Choroid plexus epithelial cell (primary cell): ENCODE measurements around the gene F10.

Experiments
- DNase-seq: peaks from one replicate; pipeline ENCODE4 v3.0.0-alpha.2; 2010; ENCODE audit warnings: low read depth
- H3K4me3 ChIP-seq: 2 replicates; pipeline ENCODE4 v1.5.1; 2011; ENCODE audit warnings: low read depth, mild to moderate bottlenecking, control low read depth, low read length, moderate library complexity
- TF ChIP-seq, protein P1 (sequence below): conservative IDR thresholded peaks from 2 replicates; pipeline ENCODE4 v1.5.1; 2011; ENCODE audit warnings: low read depth, mild to moderate bottlenecking, control low read depth, inconsistent platforms, low read length, moderate library complexity

F10 gene

DNA sequence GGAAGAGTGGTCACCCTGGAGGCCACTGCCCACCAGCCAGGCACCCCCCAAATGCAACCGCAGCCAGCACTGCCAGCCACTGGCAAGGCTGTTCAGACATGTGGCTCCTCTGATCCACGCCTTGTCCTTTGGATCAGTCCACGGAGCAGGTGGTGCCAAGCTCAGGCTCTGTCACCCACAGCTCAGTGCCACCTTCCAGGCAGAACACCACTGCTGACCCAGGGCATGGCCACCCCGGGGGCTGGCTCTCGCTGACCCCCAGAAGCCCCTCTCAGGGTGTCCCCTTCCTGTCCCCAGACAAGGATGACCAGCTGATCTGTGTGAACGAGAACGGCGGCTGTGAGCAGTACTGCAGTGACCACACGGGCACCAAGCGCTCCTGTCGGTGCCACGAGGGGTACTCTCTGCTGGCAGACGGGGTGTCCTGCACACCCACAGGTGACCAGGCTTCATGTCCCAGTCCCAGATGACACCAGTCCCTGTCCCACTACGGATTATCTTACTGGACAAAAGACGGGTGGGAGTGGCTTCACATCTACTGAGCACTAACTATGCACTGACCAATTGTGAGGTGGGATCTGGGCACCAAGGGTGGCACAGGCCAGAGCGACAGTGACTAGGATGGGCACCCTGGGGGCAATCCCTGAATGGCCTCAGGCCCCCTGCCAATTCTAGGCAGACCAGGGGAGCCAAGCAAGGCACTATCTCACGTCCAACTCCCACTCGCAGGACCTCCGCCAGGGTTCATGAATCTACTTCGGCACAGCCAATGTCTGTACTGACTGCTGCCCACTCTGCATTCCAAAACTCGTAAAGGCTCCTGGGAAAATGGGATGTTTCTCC, 7.0 kb upstream of the F10 start:
- TF ChIP-seq, protein P1, sequence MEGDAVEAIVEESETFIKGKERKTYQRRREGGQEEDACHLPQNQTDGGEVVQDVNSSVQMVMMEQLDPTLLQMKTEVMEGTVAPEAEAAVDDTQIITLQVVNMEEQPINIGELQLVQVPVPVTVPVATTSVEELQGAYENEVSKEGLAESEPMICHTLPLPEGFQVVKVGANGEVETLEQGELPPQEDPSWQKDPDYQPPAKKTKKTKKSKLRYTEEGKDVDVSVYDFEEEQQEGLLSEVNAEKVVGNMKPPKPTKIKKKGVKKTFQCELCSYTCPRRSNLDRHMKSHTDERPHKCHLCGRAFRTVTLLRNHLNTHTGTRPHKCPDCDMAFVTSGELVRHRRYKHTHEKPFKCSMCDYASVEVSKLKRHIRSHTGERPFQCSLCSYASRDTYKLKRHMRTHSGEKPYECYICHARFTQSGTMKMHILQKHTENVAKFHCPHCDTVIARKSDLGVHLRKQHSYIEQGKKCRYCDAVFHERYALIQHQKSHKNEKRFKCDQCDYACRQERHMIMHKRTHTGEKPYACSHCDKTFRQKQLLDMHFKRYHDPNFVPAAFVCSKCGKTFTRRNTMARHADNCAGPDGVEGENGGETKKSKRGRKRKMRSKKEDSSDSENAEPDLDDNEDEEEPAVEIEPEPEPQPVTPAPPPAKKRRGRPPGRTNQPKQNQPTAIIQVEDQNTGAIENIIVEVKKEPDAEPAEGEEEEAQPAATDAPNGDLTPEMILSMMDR: no peak
- no peak for DNase-seq
- H3K4me3 ChIP-seq: no peak overlapping the region

DNA sequence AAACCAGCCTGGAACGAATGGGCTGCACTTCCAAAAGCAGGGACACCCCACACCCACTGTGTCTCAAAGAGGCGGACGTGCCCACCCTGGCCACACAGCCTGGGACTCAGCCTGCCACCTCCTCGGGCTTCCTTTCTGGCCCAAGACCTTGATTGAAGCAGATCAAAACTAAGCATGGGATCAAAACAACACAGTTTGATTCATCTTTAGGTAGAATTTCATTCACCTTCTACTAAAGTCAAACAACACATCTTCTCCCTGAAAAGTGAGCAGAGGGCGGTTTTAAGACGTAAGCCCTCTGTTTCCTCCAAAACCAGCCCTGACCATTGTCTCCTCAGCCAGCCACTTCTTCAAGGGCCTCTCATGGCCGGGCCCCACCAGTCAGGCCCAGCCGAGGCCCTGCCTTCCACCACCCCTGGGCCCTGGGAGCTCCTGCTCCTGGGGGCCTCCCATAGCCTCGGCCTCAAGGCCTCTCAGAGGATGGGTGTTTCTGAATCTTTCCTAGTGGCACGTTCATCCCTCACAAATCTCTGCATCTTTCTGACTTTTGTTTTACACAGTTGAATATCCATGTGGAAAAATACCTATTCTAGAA, 6.3 kb upstream of the F10 start:
- DNase-seq: no peak

DNA sequence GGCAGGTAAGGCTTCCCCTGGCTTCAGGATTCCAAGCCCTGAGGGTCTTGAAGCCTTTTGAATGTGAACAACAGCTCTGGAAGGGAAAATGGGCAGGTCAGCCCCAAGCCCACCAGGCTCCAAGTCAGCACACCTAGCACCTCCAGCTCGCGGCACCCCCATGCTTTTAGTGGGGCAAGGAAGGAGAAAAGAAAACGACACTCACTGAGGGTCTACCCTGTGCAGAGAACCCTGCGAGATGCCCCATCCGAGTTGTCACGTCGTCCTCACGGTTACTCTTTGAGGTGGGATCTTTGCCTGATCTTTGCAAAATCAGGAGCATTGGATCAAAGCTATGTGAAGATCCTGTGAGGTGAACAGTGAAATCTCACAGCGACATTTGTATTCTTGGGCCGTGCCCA, 5.7 kb upstream of the F10 start:
- TF ChIP-seq, protein P1: no peak
- DNase-seq: no peak
- no peak overlapping the region for H3K4me3 ChIP-seq

More for the DNA sequence above, 6.3 kb upstream of the F10 start:
- no peak overlapping the region for H3K4me3 ChIP-seq
- TF ChIP-seq, protein P1: no peak

DNA sequence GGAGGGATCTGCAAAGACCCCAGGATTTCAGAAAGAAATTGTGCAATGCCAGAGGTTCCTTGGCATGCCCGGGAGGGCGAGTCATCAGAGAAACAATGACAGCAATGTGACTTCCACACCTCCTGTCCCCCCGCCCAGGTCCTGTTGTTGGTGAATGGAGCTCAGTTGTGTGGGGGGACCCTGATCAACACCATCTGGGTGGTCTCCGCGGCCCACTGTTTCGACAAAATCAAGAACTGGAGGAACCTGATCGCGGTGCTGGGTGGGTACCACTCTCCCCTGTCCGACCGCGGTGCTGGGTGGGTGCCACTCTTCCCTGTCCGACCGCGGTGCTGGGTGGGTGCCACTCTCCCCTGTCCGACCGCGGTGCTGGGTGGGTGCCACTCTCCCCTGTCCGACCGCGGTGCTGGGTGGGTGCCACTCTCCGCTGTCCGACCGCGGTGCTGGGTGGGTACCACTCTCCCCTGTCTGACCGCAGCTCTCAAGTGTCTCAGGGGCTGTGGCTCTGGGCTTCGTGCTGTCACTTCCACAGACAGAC, 5.2 kb upstream of the F10 start:
- DNase-seq: no peak
- no peak overlapping the region for H3K4me3 ChIP-seq
- TF ChIP-seq, protein P1: no peak

DNA sequence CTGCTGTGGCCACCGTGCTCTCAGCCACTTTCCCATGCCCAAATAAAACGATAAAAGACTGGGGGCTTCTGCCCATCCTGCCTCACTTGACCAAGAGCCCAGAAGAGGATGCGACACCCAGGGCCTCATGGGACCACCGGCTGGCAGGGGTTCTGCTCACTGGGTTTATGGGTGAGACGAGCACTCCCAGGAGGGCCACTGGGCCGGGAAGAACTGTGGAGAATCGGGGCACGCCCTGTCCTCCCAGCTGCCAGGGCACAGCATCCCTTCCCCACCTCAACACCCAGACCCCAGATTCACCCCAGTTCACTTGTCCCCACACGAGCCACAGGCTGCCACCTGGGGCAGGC, 4.7 kb upstream of the F10 start:
- no peak overlapping the region for H3K4me3 ChIP-seq
- TF ChIP-seq, protein P1: no peak
- DNase-seq: no peak

DNA sequence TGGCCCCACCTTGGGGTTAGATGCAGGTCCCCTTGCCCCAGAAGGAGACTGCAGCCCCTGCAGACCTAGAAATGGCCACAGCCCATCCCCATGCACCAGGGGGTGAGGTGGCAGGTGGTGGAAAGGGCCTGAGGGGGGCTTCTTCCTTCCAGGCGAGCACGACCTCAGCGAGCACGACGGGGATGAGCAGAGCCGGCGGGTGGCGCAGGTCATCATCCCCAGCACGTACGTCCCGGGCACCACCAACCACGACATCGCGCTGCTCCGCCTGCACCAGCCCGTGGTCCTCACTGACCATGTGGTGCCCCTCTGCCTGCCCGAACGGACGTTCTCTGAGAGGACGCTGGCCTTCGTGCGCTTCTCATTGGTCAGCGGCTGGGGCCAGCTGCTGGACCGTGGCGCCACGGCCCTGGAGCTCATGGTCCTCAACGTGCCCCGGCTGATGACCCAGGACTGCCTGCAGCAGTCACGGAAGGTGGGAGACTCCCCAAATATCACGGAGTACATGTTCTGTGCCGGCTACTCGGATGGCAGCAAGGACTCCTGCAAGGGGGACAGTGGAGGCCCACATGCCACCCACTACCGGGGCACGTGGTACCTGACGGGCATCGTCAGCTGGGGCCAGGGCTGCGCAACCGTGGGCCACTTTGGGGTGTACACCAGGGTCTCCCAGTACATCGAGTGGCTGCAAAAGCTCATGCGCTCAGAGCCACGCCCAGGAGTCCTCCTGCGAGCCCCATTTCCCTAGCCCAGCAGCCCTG, 4.2 kb upstream of the F10 start:
- no peak overlapping the region for H3K4me3 ChIP-seq
- TF ChIP-seq, protein P1: no peak
- no peak for DNase-seq
